Activated CD4-positive, alpha-beta T cell treated with anti-CD3 and anti-CD28 coated beads for 24 hours (primary cell): Measurements from ENCODE around the gene TMPRSS11B.
"Not testable (repeated sequence)": the region's sequence is repeated elsewhere in the genome, so short reads cannot be mapped to it uniquely, and the experiment has no call there.

Source experiments
- DNase-seq, 2 donors: peaks; one replicate each; pipeline ENCODE4 v3.0.0-alpha.2; 2020; ENCODE audit warnings: low read depth in 2 of 2

Gene TMPRSS11B

GRCh38 chr4:68228568-68228967, 16.9 kb downstream of the TMPRSS11B start:
- DNase-seq = no peak

DNA sequence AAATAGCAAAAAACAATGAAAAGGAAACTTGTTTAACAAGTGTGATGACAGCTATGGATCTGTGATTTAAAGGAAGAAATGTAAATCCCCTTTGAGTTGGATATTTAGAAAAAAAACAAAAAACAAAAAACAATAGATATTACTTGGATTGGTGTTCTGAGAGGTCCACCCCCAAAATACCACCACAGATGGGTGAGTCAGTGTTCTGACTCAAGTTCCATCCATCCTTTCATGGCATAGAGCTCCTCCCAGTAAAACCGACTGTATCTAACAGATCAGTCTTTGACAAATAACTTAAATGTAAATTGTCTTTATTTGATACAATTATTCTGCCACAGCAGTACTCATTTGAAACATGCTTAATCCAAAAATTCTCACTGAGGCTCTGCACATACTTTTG, 27.4 kb downstream of the TMPRSS11B start:
- no peak for DNase-seq

DNA sequence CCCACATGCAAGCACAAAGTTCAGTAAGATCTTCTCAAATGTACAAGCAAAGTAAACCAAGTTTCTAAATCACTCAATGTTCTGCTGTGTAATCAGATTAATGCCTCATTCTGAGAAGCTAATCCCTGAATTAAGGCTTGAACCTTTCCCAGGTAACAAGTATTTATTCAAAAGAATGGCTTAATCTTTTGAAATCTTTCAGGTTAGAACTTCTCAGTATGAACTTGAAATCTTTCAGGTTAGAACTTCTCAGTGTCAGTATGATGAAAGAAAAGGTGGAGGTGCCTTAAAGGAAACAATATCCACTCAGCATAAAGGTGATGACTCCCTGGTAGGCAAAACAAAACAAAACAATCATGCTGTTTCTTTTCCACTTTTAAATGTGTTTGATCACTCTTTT, 29.0 kb downstream of the TMPRSS11B start:
- no peak for DNase-seq

- DNase-seq = no peak
These were observed 36.5 kb downstream of the TMPRSS11B start for GRCh38 chr4:68209003-68209402.

GRCh38 chr4:68194305-68194704, 51.2 kb downstream of the TMPRSS11B start:
- not testable (repeated sequence) for DNase-seq

- DNase-seq = no peak
These were observed 52.3 kb downstream of the TMPRSS11B start for GRCh38 chr4:68193194-68193593.

DNA sequence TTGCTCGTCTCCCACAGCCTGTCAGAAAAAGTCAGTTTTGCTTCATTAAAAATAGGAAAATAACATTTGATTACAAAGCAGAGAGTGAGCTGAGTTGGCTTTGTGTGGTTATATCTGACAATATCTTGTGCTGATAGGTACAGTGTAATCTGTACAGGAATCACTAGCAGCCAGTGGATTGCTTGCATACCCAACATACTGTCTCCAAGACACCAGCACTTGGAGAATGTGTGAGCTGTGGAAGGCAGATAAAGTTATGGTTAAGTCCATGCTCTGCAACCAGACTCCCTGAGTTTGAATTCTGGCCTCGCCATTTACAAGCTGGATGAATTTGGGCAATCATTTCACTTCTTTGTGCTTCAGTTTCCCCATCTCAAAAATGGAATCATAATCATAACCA, 58.3 kb downstream of the TMPRSS11B start:
- no peak for DNase-seq

GRCh38 chr4:68184923-68185322, 60.6 kb downstream of the TMPRSS11B start:
- no peak for DNase-seq

- no peak for DNase-seq
These were observed 62.1 kb downstream of the TMPRSS11B start for GRCh38 chr4:68183417-68183816.

DNA sequence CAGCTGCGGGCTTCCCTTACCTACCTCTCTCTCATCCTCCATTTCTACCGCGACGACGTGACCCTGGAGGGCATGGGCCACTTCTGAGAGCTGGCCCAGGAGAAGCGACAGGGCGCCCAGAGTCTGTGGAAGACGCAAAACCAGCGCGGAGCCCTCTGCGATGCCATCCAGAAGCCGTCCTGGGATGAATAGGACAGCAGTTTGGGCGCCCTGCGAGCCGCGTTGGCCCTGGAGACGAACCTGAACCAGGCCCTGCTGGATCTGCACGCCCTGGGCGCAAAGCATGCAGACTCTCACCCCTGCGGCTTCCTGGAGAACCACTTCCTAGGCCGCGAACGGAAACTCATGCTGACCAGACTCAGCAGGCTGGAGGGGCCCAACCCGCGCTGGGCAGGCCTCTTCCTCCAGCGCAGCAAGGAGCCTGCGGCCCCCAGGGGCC, 63.1 kb downstream of the TMPRSS11B start:
- no peak for DNase-seq

GRCh38 chr4:68180849-68181526, 64.5 kb downstream of the TMPRSS11B start:
- no peak for DNase-seq

DNA sequence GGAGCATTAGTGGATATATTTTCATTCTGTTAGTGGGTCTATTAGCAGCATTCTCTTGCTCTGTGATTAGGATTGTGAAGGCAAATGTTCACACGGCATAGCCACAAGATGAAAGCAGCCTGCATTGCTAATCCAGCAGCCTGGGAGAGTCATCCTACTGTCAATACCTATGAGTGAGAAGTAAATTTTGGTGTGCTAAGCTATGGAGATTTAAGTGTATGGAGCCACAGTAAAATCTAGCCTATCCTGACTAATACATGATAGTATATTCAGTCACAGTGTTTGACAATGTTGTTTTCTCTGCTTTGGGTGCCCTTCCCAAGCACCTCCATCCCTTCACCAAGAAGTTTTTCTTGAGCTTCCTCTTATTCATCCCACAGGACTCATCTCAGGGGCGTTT, 68.6 kb downstream of the TMPRSS11B start:
- no peak for DNase-seq
